GM12865 (cell line): ENCODE measurements around the gene FAM161A.
"Not testable (repeated sequence)": the region's sequence is repeated elsewhere in the genome, so short reads cannot be mapped to it uniquely, and the experiment has no call there.

Experiments
- DNase-seq: peaks from one replicate; pipeline ENCODE4 v3.0.0; 2010; ENCODE audit warnings: low read depth
- H3K4me3 ChIP-seq: 2 replicates; pipeline ENCODE4 v1.5.1; 2011; ENCODE audit warnings: mild to moderate bottlenecking, low read depth, low read length, control low read depth
- CTCF ChIP-seq: IDR thresholded peaks from 2 replicates; pipeline ENCODE4 v1.5.1; 2011; ENCODE audit warnings: low read length, control low read depth, low read depth, inconsistent platforms; ENCODE audit not compliant: insufficient read depth; ENCODE audit errors: missing control alignments

Gene FAM161A

DNA sequence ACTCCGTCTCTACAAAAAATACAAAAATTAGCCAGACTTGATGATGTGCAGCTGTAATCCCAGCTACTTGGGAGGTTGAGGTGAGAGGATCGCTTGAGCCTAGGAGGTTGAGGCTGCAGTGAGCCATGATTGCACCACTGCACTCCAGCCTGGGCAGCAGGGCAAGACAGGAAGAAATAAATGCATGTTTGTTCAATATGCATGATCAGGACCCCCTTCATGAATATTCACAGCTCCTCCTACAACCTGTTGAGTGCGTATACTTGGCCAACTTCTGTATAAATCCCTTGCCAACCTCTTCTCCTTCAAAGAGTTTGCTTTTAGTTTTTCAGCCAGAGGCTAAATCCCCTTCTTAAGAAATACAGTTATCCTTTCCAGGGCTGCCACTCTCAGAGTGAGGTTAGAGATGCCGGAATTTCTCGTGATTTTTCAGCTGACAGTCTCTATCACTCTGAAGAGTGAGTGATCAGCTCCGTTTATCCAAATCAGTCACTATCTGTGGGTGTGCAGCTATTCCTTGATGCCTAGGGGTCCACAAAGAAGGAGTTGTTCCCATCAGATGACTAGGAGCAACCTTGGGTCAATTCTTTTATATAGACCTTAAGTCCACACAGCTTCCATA lies 39.2 kb downstream of the FAM161A start:
- no peak overlapping the region for H3K4me3 ChIP-seq
- no peak for DNase-seq
- no peak for TF ChIP-seq CTCF

DNA sequence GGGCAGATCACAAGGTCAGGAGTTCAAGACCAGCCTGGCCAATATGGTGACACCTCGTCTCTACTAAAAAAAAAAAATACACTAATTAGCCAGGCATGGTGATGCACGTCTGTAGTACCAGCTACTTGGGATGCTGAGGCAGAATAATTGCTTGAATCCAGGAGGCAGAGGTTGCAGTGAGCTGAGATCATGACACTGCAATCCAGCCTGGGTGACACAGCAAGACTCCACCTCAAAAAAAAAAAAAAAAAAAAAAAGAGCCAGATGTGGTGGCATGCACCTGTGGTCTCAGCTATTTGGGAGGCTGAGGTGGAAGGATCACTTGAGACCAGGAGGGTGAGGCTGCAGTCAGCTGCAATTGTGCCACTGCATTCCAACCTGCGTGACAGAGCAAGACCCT lies 40.5 kb downstream of the FAM161A start:
- not testable (repeated sequence) for DNase-seq, H3K4me3 ChIP-seq

GRCh38 chr2:61811821-61812220 lies 42.0 kb downstream of the FAM161A start:
- no peak for DNase-seq
- H3K4me3 ChIP-seq: no peak overlapping the region
- no peak for TF ChIP-seq CTCF

GRCh38 chr2:61810203-61810602 lies 43.7 kb downstream of the FAM161A start:
- peak; percentile 19 for DNase-seq
- not testable (repeated sequence) for H3K4me3 ChIP-seq

GRCh38 chr2:61808693-61809092 lies 45.2 kb downstream of the FAM161A start:
- not testable (repeated sequence) for H3K4me3 ChIP-seq

DNA sequence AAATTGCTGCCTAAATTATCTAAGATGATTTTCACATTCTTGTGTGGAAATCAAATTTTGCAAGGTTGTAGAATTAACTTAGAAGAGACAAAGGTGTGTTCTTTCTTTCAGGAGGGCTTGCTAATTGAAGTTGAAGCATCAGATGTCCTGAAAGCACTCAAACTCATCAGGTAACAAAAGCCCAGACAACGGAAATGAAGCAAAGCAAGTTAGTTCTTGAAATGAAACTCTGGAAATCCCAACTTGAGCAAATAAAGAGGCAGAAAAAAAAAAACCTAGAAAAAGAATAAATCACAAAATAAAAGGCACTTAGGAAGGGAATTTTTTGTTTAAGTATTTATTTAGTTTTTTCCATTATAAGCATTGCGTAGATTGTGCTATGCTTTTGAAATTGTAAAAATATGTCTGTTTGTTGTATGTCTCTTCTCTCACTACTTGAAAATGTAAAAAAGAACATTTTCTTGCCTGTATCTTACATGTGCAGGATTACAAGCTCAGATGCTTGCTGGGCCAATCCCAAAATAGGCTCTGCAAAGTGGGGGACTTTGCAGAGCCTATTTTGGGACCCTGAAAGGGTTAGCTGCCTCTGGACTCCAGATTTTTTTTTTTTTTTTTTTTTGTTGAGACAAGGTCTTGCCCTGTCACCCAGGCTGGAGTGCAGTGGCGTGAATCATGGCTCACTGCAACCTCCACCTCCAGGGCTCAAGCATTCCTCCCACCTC lies 46.7 kb downstream of the FAM161A start:
- H3K4me3 ChIP-seq: no peak overlapping the region
- TF ChIP-seq CTCF: no peak
- peak; percentile 64 for DNase-seq

More at GRCh38 chr2:61808693-61809092, 45.2 kb downstream of the FAM161A start:
- DNase-seq: not testable (repeated sequence)

- TF ChIP-seq CTCF: no peak
- DNase-seq: no peak
- no peak overlapping the region for H3K4me3 ChIP-seq
Measured at GRCh38 chr2:61802548-61802947, 51.3 kb downstream of the FAM161A start.

GRCh38 chr2:61799099-61799498 lies 54.8 kb downstream of the FAM161A start:
- no peak for DNase-seq
- no peak overlapping the region for H3K4me3 ChIP-seq
- TF ChIP-seq CTCF: no peak

GRCh38 chr2:61797446-61797845 lies 56.4 kb downstream of the FAM161A start:
- not testable (repeated sequence) for DNase-seq, H3K4me3 ChIP-seq
